Stimulated activated naive CD4-positive, alpha-beta T cell treated with Interleukin-2 at 50 U/mL for 16 hours (primary cell): ENCODE measurements around the gene CCT8L2.
"Not testable (repeated sequence)": the region's sequence is repeated elsewhere in the genome, so short reads cannot be mapped to it uniquely, and the experiment has no call there.

Source experiments
- DNase-seq: peaks from one replicate; lab custom pipeline; 2025; lab: John Stamatoyannopoulos, UW

Gene CCT8L2

DNA sequence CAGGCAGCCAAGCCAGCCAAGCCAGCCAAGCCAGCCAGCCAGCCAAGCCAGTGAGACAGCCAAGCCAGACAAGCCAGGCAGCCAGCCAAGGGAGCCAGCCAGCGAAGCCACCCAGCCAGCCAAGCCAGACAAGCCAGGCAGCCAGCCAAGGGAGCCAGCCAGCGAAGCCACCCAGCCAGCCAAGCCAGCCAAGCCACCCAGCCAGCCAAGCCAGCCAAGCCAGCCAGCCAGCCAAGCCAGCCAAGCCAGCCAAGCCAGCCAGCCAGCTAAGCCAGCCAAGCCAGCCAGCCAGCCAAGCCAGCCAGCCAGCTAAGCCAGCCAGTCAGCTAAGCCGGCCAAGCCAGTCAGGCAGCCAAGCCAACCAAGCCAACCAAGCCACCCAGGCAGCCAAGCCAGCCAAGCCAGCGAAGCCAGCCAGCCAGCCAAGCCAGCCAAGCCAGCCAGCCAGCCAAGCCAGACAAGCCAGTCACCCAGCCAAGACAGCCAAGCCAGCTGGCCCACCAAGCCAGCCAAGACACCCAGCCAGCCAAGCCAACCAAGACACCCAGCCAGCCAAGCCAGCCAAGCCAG, 34.1 kb downstream of the CCT8L2 start:
- DNase-seq = not testable (repeated sequence)

DNA sequence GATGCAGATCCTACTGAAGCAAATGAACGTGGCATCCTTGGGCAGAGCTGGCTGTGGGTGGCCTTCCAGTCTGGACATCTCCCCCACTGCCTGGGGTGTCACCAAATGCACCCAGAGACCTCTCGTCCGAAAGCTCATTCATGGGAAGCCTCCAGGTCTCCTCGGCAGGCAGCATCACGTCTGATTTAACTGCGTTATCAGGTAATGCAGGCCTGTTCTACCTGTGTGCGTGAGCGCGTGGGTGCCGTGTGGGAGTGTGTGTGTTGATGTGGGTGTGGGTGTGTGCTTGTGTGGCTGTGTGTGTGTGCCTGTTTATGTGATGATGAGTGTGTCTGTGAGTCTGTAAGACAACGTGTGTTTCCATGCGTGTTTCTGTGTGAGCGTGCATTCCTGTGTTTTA, 35.1 kb downstream of the CCT8L2 start:
- DNase-seq = not testable (repeated sequence)

DNA sequence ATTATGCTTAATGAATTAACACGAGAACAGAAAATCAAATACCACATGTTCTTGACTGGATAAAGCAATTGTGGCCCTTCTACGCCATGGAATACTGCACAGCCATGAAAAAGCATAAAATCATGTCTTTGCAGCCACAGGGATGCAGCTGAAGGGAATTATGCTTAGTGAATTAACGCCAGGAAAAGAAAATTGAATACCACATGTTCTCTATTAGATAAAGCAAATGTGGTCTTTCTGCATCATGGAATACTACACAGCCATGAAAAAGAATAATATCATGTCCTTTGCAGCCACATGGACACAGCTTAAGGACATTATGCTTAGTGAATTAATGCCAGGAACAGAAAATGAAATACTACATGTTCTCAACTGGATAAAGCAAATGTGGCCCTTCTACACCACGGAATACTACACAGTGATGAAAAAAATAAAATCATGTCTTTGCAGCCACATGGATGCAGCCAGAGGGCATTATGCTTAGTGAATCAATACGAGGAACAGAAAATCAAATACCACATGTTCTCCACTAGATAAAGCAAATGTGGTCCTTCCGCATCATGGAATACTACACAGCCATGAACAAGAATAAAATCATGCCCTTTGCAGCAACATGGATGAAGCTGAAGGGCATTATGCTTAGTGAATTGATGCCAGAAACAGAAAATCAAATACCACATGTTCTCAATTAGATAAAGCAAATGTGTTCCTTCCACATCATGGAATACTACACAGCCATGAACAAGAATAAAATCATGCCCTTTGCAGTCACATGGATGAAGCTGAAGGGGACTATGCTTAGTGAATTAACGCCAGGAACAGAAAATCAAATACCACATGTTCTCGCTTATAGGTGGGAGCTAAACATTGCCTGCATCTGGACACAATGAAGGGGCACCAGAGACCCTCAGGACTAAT, 37.3 kb downstream of the CCT8L2 start:
- not testable (repeated sequence) for DNase-seq

- not testable (repeated sequence) for DNase-seq
Measured at GRCh38 chr22:16543310-16543709, 49.3 kb downstream of the CCT8L2 start.
